Effector CD4-positive, alpha-beta T cell (primary cell): ENCODE measurements around the gene GNAZ.

ENCODE experiments used
- DNase-seq: peaks from one replicate; pipeline ENCODE4 v3.0.0-alpha.2; 2020

GNAZ gene

DNA sequence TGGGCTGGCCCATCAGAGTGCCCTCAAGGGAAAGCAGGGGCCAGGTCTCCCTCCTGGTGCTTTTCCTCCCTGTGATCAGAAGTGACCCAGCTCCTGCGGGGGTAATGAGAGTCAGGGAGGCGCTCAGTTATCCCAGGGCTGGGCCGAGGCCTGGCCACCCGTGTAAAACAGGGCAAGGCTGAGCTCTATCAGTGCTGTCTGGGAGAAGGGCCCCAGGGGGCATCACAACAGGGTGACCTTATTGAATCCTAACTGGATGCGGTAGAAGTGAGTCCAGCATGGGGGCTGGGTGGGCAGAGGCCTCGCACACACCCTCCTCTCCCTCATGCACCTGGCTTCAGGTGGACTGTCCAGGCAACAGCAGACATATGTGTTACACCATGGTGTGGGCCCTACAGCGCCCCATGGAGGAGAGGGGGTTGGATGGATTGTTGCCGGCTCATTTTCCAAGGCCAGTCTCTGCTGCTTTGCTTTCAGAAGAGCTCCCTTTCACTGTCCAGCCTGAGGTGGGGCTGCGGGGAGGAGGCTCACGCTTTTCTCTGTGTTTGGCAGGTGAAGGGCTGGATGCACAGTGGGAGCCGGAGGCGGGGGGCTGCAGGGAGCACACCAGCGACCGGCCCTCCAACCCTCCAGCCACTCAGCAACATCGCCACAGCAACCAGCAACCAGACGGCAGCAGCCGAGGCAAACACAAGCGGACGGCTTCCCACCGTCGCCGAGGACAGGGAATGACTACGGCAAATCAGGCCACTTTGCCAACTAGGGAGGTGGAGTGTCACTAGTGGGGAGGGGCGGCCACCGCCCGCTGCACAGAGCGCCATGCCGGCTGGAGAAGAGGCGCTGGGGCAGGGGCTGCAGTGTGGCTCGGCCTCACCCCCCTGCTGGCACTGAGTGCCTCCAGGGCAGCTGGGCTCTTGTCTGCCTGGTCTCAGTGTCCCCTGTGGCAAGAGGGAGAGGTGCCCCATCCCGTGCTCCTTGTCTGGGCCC lies 24.7 kb downstream of the GNAZ start:
- DNase-seq, result no peak

DNA sequence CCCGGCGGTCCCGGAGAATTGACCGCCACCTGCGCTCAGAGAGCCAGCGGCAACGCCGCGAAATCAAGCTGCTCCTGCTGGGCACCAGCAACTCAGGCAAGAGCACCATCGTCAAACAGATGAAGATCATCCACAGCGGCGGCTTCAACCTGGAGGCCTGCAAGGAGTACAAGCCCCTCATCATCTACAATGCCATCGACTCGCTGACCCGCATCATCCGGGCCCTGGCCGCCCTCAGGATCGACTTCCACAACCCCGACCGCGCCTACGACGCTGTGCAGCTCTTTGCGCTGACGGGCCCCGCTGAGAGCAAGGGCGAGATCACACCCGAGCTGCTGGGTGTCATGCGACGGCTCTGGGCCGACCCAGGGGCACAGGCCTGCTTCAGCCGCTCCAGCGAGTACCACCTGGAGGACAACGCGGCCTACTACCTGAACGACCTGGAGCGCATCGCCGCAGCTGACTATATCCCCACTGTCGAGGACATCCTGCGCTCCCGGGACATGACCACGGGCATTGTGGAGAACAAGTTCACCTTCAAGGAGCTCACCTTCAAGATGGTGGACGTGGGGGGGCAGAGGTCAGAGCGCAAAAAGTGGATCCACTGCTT lies 25.5 kb downstream of the GNAZ start:
- no peak for DNase-seq

GRCh38 chr22:23097412-23098229 lies 27.3 kb downstream of the GNAZ start:
- DNase-seq, result no peak

GRCh38 chr22:23098230-23098705 lies 27.9 kb downstream of the GNAZ start:
- no peak for DNase-seq

GRCh38 chr22:23098718-23099530 lies 28.6 kb downstream of the GNAZ start:
- DNase-seq, result no peak

DNA sequence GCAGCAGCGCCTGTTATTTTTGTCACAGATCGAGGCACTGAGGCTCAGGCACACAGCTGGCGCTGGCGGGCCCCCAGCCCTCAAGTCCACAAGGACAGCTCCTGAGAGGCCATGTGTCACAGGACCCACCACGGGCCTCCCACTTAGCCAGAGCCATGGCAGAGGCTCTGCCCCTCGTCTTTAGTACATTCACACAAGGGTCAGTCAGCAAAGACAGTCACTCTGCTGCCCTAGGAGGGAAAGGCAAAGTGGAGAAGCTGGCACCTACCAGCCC lies 29.1 kb downstream of the GNAZ start:
- DNase-seq, result no peak

DNA sequence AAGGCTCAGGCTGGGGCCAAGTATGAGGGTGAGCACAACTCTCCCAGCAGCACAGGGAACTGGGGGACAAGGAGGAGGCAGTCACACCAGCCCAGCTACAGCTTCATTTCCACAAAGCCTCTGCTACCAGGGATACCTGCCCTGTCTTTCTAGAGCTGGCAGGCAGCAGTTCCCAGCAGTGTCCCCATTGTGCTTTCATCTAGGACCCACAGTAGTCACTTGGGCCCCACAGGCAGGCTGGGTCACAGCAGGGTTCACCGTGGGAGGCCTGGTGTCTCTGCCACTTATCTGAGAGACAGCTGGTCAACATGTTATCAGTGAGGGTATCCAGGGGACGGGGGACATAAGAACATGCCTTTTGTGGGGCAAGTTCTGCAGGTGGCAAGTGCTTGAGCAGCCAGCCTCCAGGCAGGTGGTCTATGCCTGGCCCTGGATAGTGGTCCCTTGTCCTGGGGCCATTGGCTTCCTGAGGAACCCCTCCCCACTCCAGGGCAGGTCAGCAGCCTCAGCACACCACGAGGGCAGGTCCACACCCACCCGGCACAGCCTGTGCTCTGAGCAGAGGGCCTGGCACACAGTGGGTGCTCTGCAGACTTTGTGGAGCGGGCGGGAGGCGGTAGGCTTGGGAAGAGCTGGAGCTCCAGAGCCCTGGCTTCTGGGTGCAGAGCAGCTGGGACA lies 29.9 kb downstream of the GNAZ start:
- DNase-seq, result no peak

DNA sequence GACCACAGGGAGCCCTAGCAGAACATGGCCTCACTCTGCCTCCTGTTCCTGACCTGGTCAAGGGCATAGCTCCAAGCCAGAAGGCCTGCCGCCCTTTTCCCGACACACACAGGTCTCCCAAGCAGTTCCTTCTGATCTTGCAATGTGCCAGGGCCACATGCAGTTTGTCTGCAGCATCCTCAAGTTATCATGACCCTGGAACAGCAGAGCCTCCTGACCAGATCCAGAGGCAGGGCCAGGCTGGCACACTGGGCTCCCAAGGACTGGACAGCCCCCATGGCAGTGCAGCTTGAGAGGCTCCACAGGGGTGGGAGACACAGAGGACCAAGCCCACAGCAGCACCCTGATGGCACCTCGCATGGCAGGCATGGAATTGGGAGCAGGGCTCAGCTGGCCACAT lies 31.2 kb downstream of the GNAZ start:
- no peak for DNase-seq

GRCh38 chr22:23102002-23102655 lies 31.8 kb downstream of the GNAZ start:
- DNase-seq, result no peak

- DNase-seq, result no peak
Measured at GRCh38 chr22:23102776-23103175, 32.5 kb downstream of the GNAZ start.

- DNase-seq, result no peak
Measured at GRCh38 chr22:23103199-23103954, 33.1 kb downstream of the GNAZ start.

DNA sequence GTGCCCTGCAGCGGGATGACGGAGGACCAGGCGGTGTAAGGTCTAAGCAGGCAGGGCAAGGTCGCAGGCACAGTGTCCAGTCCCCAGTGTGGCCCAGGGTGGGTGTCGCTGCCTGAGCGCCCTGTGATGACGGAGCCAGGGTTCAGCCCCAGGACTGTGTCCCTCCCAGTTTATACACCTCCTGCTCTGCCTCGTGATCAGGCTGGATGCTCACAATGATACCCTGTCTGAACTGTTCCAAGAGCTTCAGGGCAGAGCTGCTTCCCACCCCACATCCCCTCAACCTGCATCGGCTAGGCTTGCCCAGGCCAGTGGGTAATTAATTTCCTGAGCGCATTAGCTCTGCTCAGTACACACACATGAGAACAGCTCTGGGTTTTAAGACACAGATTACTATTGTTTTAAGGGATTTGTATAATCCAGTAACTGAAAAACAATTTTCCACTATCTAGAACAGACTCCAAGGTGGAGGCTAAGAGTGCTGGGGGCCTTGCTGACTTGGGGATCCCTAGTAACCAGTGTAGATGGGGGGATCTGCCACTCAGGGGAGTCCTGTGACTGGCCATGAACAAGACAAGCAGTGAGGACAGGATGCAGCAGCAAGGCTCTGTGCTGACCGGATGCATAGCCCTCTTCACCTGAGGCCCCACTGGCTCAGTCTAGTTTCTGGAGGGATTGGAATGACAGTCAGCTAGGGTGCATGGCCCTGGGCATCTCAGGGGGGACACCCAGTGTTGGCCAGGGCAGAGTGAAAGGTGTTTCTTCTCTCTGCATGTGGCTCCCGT lies 34.1 kb downstream of the GNAZ start:
- no peak for DNase-seq

- no peak for DNase-seq
Measured at GRCh38 chr22:23105304-23105703, 35.0 kb downstream of the GNAZ start.

DNA sequence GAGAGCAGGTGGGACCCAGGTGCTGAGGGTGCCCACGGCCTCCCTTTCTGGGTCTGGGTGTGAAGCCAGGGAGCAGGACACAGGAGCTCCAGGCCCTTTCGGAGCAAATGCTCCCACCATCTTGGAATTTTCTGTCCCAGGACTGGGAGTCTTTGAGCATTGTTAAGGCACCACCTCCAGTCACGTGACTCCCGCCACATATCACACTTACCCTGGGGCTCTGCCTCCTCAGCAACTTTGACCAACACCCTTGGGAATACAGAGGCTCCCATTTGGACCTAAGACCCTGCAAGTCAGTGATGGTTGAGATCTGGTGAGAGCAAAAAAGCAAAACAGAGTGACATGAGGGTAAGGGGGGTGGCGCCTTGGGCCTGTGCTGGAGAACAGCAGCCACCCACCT lies 35.6 kb downstream of the GNAZ start:
- no peak for DNase-seq

GRCh38 chr22:23106344-23106743 lies 36.0 kb downstream of the GNAZ start:
- no peak for DNase-seq

- no peak for DNase-seq
Measured at GRCh38 chr22:23106906-23107367, 36.6 kb downstream of the GNAZ start.

- DNase-seq, result no peak
Measured at GRCh38 chr22:23107487-23108248, 37.3 kb downstream of the GNAZ start.

DNA sequence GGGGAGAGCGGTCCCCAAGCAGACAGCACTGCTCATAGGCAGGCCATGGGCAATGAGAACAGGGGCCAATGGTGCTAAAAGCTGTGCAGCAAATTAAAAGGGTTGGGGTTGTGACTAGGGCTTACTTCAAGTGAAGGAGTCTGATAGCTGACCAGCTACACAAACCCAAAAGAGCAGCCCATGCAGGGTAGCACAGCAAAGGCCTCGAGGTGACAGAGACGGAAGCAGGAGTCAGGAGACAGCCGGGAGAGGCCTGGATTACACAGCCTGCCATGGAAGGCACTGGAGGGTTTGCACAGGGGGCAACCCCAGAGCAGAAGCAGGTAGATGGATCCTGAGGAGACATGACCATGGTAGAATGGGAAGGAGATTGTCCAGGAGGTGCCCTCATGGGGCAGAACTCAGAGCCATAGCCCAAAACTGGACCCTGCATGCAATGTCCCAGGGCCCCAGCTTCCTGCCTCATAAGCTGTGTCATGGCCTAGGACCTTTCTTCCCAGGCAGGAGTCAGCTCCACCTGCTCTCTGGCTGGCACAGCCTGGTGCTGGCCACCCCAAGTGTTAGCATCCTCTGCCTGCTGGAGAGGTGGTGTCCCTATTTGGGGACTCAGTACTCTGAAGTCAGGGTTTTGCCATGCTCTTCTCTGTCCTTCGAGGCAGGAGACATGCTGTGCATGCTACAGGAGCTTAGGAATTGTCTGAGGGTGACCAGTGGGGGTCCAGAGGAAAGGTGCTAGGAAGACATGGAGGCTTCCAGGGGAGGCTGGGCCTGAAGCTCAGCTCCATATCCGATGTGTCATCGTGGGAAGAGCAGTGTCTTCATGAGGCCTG lies 38.1 kb downstream of the GNAZ start:
- DNase-seq, result no peak
